ENCODE results near the gene HBP1. TPM values are rescaled to one million over a fixed set of nuclear protein-coding genes. Genes with fewer than 3 reads are reported as not detected.

Gene HBP1
- polyA plus RNA-seq, 1 donor from 2014 or later = 37.7 TPM

DNA sequence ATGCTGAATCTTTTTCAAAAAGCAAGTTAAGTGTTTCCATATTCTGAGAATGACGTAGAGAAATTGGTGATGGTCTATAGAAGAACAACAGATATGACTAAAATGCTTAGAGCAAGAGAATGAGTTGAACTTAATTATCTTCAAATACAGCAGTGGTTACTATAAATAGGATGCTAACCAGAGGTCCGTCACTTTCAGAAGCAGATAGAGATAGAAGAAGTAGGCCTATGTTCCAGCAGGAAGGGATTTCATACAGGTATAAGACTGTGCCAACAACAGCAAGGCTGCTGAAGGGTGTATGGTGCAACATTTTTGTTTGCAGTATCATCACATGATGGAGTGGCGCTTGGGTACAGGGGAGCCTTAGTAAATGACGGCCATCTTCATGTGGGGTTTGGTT, 68.6 kb downstream of the HBP1 start:
- H4K20me1 ChIP-seq (ENCODE audit: insufficient read depth) = no peaks in the 10 kb centered on the region
- no peaks in the 10 kb centered on the region for H3K9me3 ChIP-seq (ENCODE audit: low read length)
- no peak overlapping the region for H3K9ac ChIP-seq (ENCODE audit: low read length)
- no peak overlapping the region for H3K4me3 ChIP-seq (ENCODE audit: low read length)
- no peak overlapping the region for H3K27ac ChIP-seq (ENCODE audit: low read length)
- no peaks in the 10 kb centered on the region for H3F3A ChIP-seq (ENCODE audit: insufficient read depth, low read length, poor library complexity, severe bottlenecking)
- H3K27me3 ChIP-seq (ENCODE audit: insufficient read depth, low read depth, low read length) = no peaks in the 10 kb centered on the region
- H3K36me3 ChIP-seq (ENCODE audit: insufficient read depth, low read length) = no peaks in the 10 kb centered on the region
- H3K4me2 ChIP-seq (ENCODE audit: low read length) = no peak overlapping the region
- TF ChIP-seq POLR2AphosphoS5 (IDR thresholded peaks at IDR 0.05) (no peak), RAD21 (conservative IDR thresholded peaks at IDR 0.05) (no peak), SMC3 (conservative IDR thresholded peaks at IDR 0.05; ENCODE audit: poor library complexity) (no peak), TAF1 (IDR thresholded peaks at IDR 0.05; ENCODE audit: low read depth) (no peak), EZH2 (IDR thresholded peaks at IDR 0.05; ENCODE audit: borderline replicate concordance, insufficient read depth, low read length, poor library complexity, severe bottlenecking) (no peak), MXI1 (conservative IDR thresholded peaks at IDR 0.05; ENCODE audit: poor library complexity, severe bottlenecking) (no peak), EP300 (conservative IDR thresholded peaks at IDR 0.05; ENCODE audit: poor library complexity, severe bottlenecking) (no peak)
- TF ChIP-seq, protein P1, sequence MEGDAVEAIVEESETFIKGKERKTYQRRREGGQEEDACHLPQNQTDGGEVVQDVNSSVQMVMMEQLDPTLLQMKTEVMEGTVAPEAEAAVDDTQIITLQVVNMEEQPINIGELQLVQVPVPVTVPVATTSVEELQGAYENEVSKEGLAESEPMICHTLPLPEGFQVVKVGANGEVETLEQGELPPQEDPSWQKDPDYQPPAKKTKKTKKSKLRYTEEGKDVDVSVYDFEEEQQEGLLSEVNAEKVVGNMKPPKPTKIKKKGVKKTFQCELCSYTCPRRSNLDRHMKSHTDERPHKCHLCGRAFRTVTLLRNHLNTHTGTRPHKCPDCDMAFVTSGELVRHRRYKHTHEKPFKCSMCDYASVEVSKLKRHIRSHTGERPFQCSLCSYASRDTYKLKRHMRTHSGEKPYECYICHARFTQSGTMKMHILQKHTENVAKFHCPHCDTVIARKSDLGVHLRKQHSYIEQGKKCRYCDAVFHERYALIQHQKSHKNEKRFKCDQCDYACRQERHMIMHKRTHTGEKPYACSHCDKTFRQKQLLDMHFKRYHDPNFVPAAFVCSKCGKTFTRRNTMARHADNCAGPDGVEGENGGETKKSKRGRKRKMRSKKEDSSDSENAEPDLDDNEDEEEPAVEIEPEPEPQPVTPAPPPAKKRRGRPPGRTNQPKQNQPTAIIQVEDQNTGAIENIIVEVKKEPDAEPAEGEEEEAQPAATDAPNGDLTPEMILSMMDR (IDR thresholded peaks at IDR 0.05; ENCODE audit: poor library complexity, severe bottlenecking) = no peak
- TF ChIP-seq, protein P2, sequence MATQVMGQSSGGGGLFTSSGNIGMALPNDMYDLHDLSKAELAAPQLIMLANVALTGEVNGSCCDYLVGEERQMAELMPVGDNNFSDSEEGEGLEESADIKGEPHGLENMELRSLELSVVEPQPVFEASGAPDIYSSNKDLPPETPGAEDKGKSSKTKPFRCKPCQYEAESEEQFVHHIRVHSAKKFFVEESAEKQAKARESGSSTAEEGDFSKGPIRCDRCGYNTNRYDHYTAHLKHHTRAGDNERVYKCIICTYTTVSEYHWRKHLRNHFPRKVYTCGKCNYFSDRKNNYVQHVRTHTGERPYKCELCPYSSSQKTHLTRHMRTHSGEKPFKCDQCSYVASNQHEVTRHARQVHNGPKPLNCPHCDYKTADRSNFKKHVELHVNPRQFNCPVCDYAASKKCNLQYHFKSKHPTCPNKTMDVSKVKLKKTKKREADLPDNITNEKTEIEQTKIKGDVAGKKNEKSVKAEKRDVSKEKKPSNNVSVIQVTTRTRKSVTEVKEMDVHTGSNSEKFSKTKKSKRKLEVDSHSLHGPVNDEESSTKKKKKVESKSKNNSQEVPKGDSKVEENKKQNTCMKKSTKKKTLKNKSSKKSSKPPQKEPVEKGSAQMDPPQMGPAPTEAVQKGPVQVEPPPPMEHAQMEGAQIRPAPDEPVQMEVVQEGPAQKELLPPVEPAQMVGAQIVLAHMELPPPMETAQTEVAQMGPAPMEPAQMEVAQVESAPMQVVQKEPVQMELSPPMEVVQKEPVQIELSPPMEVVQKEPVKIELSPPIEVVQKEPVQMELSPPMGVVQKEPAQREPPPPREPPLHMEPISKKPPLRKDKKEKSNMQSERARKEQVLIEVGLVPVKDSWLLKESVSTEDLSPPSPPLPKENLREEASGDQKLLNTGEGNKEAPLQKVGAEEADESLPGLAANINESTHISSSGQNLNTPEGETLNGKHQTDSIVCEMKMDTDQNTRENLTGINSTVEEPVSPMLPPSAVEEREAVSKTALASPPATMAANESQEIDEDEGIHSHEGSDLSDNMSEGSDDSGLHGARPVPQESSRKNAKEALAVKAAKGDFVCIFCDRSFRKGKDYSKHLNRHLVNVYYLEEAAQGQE (IDR thresholded peaks at IDR 0.05; ENCODE audit: borderline replicate concordance) = no peak
- no peak overlapping the region for H2AFZ ChIP-seq (ENCODE audit: low read depth, low read length)
- no peaks in the 10 kb centered on the region for H3K9me2 ChIP-seq (ENCODE audit: insufficient read depth, low read length)
- no peaks in the 10 kb centered on the region for H3K79me2 ChIP-seq (replicated peaks; ENCODE audit: insufficient read depth, low read length)

DNA sequence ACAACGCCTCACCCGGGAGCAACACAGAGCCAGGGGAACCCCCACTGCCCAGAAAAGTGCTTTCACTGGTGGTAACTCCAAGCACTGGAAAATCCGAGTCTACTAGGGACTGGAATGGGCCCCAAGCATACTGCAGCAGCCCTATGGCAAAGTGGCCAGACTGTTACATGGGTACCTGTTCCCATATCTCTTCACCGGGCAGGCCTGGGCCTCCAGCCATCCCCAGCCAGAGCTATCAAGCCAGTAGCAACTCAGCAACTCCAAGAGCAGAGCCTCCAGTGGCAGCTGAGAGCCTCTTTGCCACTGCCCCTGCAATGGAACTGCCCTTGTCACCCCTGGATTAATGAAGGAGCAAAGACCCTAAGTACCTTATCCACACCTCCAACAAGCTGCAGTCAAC, 73.5 kb downstream of the HBP1 start:
- Histone ChIP-seq H4K20me1 (ENCODE audit: insufficient read depth) (no peaks in the 10 kb centered on the region), H3K36me3 (ENCODE audit: insufficient read depth, low read length) (no peaks in the 10 kb centered on the region), H3K9ac (ENCODE audit: low read length) (no peak overlapping the region), H3K4me2 (ENCODE audit: low read length) (no peak overlapping the region), H3K27me3 (ENCODE audit: insufficient read depth, low read depth, low read length) (no peaks in the 10 kb centered on the region), H3K4me3 (ENCODE audit: low read length) (no peak overlapping the region), H3K27ac (ENCODE audit: low read length) (no peak overlapping the region), H2AFZ (ENCODE audit: low read depth, low read length) (no peak overlapping the region), H3K9me2 (ENCODE audit: insufficient read depth, low read length) (no peaks in the 10 kb centered on the region), H3K79me2 (replicated peaks; ENCODE audit: insufficient read depth, low read length) (no peaks in the 10 kb centered on the region), H3F3A (ENCODE audit: insufficient read depth, low read length, poor library complexity, severe bottlenecking) (no peaks in the 10 kb centered on the region), H3K9me3 (ENCODE audit: low read length) (peaks cover 7% of the 10 kb centered on the region)
- TF ChIP-seq, protein P1 (IDR thresholded peaks at IDR 0.05; ENCODE audit: poor library complexity, severe bottlenecking) = no peak
- no peak for TF ChIP-seq RAD21 (conservative IDR thresholded peaks at IDR 0.05)
- no peak for TF ChIP-seq MXI1 (conservative IDR thresholded peaks at IDR 0.05; ENCODE audit: poor library complexity, severe bottlenecking)
- no peak for TF ChIP-seq EZH2 (IDR thresholded peaks at IDR 0.05; ENCODE audit: borderline replicate concordance, insufficient read depth, low read length, poor library complexity, severe bottlenecking)
- no peak for TF ChIP-seq SMC3 (conservative IDR thresholded peaks at IDR 0.05; ENCODE audit: poor library complexity)

All from neural cell (in vitro differentiated cells).